ENCODE measurements around the gene WDR83.
A peak's percentile ranks its signal among the peaks of the same experiment; 100 is the strongest.

Gene WDR83

GRCh38 chr19:12722566-12723380 is 56.2 kb downstream of the WDR83 start (continued):
- TF ChIP-seq RBAK (tag by site-specific recombination; IDR thresholded peaks at IDR 0.05) (peak; percentile 67; the same call in 1 of the 2 replicates), ZSCAN30 (tag by site-specific recombination; IDR thresholded peaks at IDR 0.05) (0 out of 2 replicates have a peak, but pooled peaks have one; percentile 41), ZNF596 (tag by site-specific recombination; IDR thresholded peaks at IDR 0.05) (no peak), SETDB1 (IDR thresholded peaks at IDR 0.05; ENCODE audit: insufficient read length, low read length) (no peak), TCF7L2 (IDR thresholded peaks at IDR 0.05; ENCODE audit: borderline replicate concordance, low read depth, low read length) (no peak), ZNF19 (tag by site-specific recombination; IDR thresholded peaks at IDR 0.05; ENCODE audit: low read depth) (no peak), ZNF530 (tag by site-specific recombination; IDR thresholded peaks at IDR 0.05; ENCODE audit: low read depth) (no peak), SCRT2 (tag by site-specific recombination; IDR thresholded peaks at IDR 0.05) (no peak), ZNF391 (tag by site-specific recombination; IDR thresholded peaks at IDR 0.05; ENCODE audit: borderline replicate concordance, low read depth) (peak; percentile 84; the same call in 1 of the 2 replicates), ZNF518A (tag by site-specific recombination; conservative IDR thresholded peaks at IDR 0.05; ENCODE audit: low read depth) (peak; percentile 65), ZNF501 (tag by site-specific recombination; IDR thresholded peaks at IDR 0.05) (no peak), HOXA7 (CRISPR knock-in tag; IDR thresholded peaks at IDR 0.05; ENCODE audit: borderline replicate concordance) (no peak), ZNF76 (tag by site-specific recombination; IDR thresholded peaks at IDR 0.05; ENCODE audit: borderline replicate concordance, low read depth) (peak; percentile 89), ZNF350 (tag by site-specific recombination; IDR thresholded peaks at IDR 0.05) (no peak), ZBTB8A (tag by site-specific recombination; IDR thresholded peaks at IDR 0.05) (peak; percentile 72), ZNF311 (tag by site-specific recombination; IDR thresholded peaks at IDR 0.05; ENCODE audit: borderline replicate concordance) (no peak), ZNF202 (tag by site-specific recombination; IDR thresholded peaks at IDR 0.05; ENCODE audit: borderline replicate concordance) (no peak), ZNF184 (tag by site-specific recombination; IDR thresholded peaks at IDR 0.05) (no peak), ZNF514 (tag by site-specific recombination; IDR thresholded peaks at IDR 0.05) (no peak), GLI4 (tag by site-specific recombination; IDR thresholded peaks at IDR 0.05) (no peak), ZNF510 (tag by site-specific recombination; IDR thresholded peaks at IDR 0.05; ENCODE audit: insufficient replicate concordance) (no peak), ZNF777 (tag by site-specific recombination; IDR thresholded peaks at IDR 0.05; ENCODE audit: borderline replicate concordance) (no peak)
- TF ChIP-seq, protein P1, sequence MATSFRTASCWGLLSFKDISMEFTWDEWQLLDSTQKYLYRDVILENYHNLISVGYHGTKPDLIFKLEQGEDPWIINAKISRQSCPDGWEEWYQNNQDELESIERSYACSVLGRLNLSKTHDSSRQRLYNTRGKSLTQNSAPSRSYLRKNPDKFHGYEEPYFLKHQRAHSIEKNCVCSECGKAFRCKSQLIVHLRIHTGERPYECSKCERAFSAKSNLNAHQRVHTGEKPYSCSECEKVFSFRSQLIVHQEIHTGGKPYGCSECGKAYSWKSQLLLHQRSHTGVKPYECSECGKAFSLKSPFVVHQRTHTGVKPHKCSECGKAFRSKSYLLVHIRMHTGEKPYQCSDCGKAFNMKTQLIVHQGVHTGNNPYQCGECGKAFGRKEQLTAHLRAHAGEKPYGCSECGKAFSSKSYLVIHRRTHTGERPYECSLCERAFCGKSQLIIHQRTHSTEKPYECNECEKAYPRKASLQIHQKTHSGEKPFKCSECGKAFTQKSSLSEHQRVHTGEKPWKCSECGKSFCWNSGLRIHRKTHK (tag by site-specific recombination; IDR thresholded peaks at IDR 0.05): no peak
- TF ChIP-seq, protein P2, sequence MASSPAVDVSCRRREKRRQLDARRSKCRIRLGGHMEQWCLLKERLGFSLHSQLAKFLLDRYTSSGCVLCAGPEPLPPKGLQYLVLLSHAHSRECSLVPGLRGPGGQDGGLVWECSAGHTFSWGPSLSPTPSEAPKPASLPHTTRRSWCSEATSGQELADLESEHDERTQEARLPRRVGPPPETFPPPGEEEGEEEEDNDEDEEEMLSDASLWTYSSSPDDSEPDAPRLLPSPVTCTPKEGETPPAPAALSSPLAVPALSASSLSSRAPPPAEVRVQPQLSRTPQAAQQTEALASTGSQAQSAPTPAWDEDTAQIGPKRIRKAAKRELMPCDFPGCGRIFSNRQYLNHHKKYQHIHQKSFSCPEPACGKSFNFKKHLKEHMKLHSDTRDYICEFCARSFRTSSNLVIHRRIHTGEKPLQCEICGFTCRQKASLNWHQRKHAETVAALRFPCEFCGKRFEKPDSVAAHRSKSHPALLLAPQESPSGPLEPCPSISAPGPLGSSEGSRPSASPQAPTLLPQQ (tag by site-specific recombination; IDR thresholded peaks at IDR 0.05): peak; percentile 77
- TF ChIP-seq, protein P3, sequence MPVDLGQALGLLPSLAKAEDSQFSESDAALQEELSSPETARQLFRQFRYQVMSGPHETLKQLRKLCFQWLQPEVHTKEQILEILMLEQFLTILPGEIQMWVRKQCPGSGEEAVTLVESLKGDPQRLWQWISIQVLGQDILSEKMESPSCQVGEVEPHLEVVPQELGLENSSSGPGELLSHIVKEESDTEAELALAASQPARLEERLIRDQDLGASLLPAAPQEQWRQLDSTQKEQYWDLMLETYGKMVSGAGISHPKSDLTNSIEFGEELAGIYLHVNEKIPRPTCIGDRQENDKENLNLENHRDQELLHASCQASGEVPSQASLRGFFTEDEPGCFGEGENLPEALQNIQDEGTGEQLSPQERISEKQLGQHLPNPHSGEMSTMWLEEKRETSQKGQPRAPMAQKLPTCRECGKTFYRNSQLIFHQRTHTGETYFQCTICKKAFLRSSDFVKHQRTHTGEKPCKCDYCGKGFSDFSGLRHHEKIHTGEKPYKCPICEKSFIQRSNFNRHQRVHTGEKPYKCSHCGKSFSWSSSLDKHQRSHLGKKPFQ (tag by site-specific recombination; IDR thresholded peaks at IDR 0.05): peak; percentile 42; the same call in 1 of the 2 replicates
- TF ChIP-seq, protein P4, sequence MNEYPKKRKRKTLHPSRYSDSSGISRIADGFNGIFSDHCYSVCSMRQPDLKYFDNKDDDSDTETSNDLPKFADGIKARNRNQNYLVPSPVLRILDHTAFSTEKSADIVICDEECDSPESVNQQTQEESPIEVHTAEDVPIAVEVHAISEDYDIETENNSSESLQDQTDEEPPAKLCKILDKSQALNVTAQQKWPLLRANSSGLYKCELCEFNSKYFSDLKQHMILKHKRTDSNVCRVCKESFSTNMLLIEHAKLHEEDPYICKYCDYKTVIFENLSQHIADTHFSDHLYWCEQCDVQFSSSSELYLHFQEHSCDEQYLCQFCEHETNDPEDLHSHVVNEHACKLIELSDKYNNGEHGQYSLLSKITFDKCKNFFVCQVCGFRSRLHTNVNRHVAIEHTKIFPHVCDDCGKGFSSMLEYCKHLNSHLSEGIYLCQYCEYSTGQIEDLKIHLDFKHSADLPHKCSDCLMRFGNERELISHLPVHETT (tag by site-specific recombination; IDR thresholded peaks at IDR 0.05): peak; percentile 94

All from HEK293 (cell line).